ENCODE data around the gene PRL. TPM values are rescaled to one million over a fixed set of nuclear protein-coding genes. Genes with fewer than 3 reads are reported as not detected.

The PRL gene
- under 1 TPM in 1 of 3 donors, not detected in 2; 0.29 TPM for total RNA-seq

DNA sequence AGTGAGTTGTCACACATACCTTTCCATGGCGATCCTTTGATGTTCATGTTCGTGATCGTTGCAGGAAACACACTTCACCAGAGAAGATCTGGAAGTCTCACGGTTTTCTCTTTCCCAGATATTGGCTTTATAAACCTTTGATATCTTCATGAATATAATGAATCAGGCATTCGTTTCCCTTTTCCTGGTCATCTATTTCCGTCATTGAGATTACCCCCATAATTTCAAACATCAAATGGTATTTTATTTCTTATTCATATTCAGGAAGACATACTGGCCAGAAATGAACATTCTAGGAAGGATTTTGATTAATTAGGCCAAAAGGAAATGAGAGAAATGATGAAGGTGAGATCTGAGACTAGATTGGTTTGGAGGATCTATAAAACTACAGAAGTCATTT is at the start of gene PRL:
PRL (minus strand) TSS at position 101 of the 400 bp plus-strand sequence; CDS start at position 47, 54 bp downstream.
- no peak for DNase-seq (ENCODE audit: low spot score in 2 of 2)
- intact Hi-C loops (cut with DNase I; ENCODE audit: low total_unique reads): no loop called here
- no peak for TF ChIP-seq POLR2A (IDR thresholded peaks at IDR 0.05)
- TF ChIP-seq, protein P1, sequence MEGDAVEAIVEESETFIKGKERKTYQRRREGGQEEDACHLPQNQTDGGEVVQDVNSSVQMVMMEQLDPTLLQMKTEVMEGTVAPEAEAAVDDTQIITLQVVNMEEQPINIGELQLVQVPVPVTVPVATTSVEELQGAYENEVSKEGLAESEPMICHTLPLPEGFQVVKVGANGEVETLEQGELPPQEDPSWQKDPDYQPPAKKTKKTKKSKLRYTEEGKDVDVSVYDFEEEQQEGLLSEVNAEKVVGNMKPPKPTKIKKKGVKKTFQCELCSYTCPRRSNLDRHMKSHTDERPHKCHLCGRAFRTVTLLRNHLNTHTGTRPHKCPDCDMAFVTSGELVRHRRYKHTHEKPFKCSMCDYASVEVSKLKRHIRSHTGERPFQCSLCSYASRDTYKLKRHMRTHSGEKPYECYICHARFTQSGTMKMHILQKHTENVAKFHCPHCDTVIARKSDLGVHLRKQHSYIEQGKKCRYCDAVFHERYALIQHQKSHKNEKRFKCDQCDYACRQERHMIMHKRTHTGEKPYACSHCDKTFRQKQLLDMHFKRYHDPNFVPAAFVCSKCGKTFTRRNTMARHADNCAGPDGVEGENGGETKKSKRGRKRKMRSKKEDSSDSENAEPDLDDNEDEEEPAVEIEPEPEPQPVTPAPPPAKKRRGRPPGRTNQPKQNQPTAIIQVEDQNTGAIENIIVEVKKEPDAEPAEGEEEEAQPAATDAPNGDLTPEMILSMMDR (IDR thresholded peaks at IDR 0.05): no peak
- no peak for TF ChIP-seq POLR2AphosphoS5 (IDR thresholded peaks at IDR 0.05)
- Histone ChIP-seq H3K36me3 (no peaks in the 10 kb centered on the region), H3K27ac (no peak within 1 kb of the TSS), H3K9me3 (no peaks in the 10 kb centered on the region), H3K4me1 (no peaks in the 10 kb centered on the region), H3K4me3 (no peak within 1 kb of the TSS), H3K27me3 (no peaks in the 10 kb centered on the region)

DNA sequence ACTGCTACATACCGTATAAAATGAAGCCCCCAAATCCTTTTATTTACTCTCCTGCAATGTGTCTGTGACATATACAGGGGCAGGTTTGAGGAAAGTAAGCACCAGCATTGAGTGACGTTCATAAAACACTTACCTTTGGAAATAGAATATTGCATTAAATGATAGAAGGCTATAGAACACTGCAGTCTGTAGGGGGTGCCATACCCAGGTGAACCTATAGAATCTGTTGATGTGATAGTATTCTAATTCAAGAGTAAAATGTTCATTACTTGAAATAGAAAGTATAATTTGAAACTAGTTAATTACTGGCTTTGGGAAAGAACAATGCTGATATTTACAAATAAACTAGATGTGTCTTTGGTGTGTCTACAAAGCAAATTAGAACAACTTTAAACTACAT is 47.0 kb upstream of the PRL start:
- H3K27me3 ChIP-seq: no peaks in the 10 kb centered on the region
- intact Hi-C loops (cut with DNase I; ENCODE audit: low total_unique reads): no loop called here
- H3K4me3 ChIP-seq: no peak overlapping the region
- DNase-seq (ENCODE audit: low spot score in 2 of 2): no peak
- TF ChIP-seq POLR2A (IDR thresholded peaks at IDR 0.05) (no peak), POLR2AphosphoS5 (IDR thresholded peaks at IDR 0.05) (no peak)
- TF ChIP-seq, protein P1 (IDR thresholded peaks at IDR 0.05): no peak
- H3K9me3 ChIP-seq: no peaks in the 10 kb centered on the region
- no peaks in the 10 kb centered on the region for H3K4me1 ChIP-seq
- H3K27ac ChIP-seq: no peak overlapping the region
- H3K36me3 ChIP-seq: no peaks in the 10 kb centered on the region

DNA sequence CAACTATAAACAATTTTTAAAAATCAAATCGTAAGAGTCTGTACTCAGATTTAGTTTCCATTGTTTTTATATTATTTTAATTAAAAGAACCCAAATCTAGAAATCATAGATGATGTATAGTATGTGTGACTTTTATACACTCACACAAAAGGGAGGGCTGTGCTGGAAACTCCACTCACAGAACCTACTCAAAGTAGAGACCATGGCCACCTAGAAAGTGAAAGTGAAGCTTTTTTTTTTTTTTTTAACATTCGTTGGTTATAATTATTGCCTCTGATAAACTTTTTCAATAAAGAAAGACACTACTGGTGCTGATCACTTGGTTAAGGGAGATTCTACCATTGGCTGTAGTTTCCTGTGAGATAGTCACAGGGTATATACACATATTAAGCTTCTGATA is 37.9 kb upstream of the PRL start:
- Histone ChIP-seq H3K36me3 (no peaks in the 10 kb centered on the region), H3K4me3 (no peak overlapping the region), H3K4me1 (no peaks in the 10 kb centered on the region), H3K27me3 (no peaks in the 10 kb centered on the region), H3K9me3 (no peaks in the 10 kb centered on the region), H3K27ac (no peak overlapping the region)
- DNase-seq (ENCODE audit: low spot score in 2 of 2): no peak
- intact Hi-C loops (cut with DNase I; ENCODE audit: low total_unique reads): no loop called here
- TF ChIP-seq POLR2AphosphoS5 (IDR thresholded peaks at IDR 0.05) (no peak), POLR2A (IDR thresholded peaks at IDR 0.05) (no peak)
- TF ChIP-seq, protein P1 (IDR thresholded peaks at IDR 0.05): no peak

DNA sequence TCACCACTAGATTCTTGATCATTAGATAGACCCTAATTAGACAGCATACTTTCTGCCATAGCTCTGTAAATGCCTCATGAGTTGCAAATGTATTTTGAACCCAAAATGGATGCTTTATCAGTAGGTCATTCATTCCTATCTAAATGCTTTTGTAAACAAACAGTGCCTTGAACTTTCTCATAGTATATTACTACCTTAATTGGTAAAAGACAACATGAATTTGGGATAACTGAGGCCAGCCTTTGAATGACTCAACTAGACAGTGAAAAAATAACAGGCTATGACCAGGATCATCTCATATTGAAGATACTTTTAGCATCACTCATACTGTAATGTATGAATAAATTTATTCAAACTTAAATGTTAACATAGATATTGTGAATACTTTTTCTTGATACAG is 37.0 kb upstream of the PRL start:
- TF ChIP-seq POLR2AphosphoS5 (IDR thresholded peaks at IDR 0.05) (no peak), POLR2A (IDR thresholded peaks at IDR 0.05) (no peak)
- TF ChIP-seq, protein P1 (IDR thresholded peaks at IDR 0.05): no peak
- H3K27me3 ChIP-seq: no peaks in the 10 kb centered on the region
- no peaks in the 10 kb centered on the region for H3K36me3 ChIP-seq
- no peaks in the 10 kb centered on the region for H3K4me1 ChIP-seq
- intact Hi-C loops (cut with DNase I; ENCODE audit: low total_unique reads): no loop called here
- DNase-seq (ENCODE audit: low spot score in 2 of 2): no peak
- no peak overlapping the region for H3K27ac ChIP-seq
- H3K9me3 ChIP-seq: no peaks in the 10 kb centered on the region
- H3K4me3 ChIP-seq: no peak overlapping the region

DNA sequence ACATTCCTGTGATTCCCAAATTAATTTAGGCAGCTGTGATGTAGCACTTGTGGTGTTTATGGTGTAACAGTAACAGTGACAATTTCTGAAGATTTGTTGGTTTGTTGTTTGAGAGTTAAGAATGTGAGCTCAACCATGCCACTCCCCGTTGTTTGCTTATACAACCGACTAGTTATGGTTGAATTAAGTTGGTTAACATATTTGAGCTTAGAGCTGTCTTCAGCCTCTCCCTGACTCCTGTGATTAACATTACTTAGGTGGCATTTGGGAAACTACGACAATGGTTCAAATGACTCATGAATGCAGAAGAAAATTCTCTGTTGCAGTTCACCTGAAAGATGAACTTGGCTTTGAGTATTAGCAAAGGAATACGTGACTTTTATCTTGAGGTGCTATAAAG is 35.9 kb upstream of the PRL start:
- no peak overlapping the region for H3K27ac ChIP-seq
- H3K4me1 ChIP-seq: no peaks in the 10 kb centered on the region
- TF ChIP-seq, protein P1 (IDR thresholded peaks at IDR 0.05): no peak
- TF ChIP-seq POLR2A (IDR thresholded peaks at IDR 0.05) (no peak), POLR2AphosphoS5 (IDR thresholded peaks at IDR 0.05) (no peak)
- no peak overlapping the region for H3K4me3 ChIP-seq
- no peak for DNase-seq (ENCODE audit: low spot score in 2 of 2)
- H3K27me3 ChIP-seq: no peaks in the 10 kb centered on the region
- intact Hi-C loops (cut with DNase I; ENCODE audit: low total_unique reads): no loop called here
- H3K9me3 ChIP-seq: no peaks in the 10 kb centered on the region
- no peaks in the 10 kb centered on the region for H3K36me3 ChIP-seq
